Measurements from ENCODE around the gene INTU. TPM values are rescaled to one million over a fixed set of nuclear protein-coding genes. Genes with fewer than 3 reads are reported as not detected.

The INTU gene
- total and polyA plus RNA-seq, 4 donors, result 0.30 to 1.7 (median 1.1) TPM

DNA sequence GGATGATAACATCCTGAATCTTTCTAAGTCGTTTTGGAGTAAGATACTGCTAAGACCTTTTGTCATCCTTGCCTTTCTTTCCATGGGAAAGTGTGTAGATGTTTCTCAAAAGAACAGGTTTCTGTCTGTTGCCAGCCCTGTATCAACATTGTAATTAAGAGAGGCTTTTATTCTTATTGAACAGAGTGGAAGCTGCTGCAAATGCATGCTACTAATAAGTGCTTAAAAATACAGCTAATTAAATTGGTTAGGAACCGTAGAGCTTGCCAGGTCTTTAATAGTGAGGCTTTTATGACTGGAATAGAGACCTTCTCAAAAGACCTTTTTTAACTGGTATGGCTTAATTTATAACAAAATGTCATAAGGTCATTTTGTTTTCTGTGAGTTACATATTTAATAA, 34.4 kb downstream of the INTU start:
- Histone ChIP-seq H3K4me3 (ENCODE audit: low read depth in 1 of 3, low read length in 3 of 3) (no peak overlapping the region), H3K27ac (ENCODE audit: low read depth in 1 of 2, low read length in 2 of 2) (no peak overlapping the region), H3K9ac (ENCODE audit: low read depth in 1 of 2, low read length in 2 of 2) (no peak overlapping the region), H3K27me3 (ENCODE audit: control insufficient read depth in 4 of 4, insufficient read depth in 4 of 4, low read length in 3 of 4) (no peaks in the 10 kb centered on the region), H3K36me3 (ENCODE audit: control insufficient read depth in 4 of 4, insufficient read depth in 3 of 4, low read depth in 1 of 4, low read length in 3 of 4) (no peaks in the 10 kb centered on the region), H3K4me1 (ENCODE audit: control insufficient read depth in 4 of 4, insufficient read depth in 4 of 4, low read length in 3 of 4) (no peaks in the 10 kb centered on the region), H3K9me3 (ENCODE audit: control insufficient read depth in 4 of 4, low read length in 3 of 4) (no peaks in the 10 kb centered on the region)
- no peak for DNase-seq (ENCODE audit: low spot score)
- WGBS, result 79% methylated on average over 2 of the region's 2 CpGs
- TF ChIP-seq FOXA2 (IDR thresholded peaks at IDR 0.05) (no peak), HNF4A (conservative IDR thresholded peaks at IDR 0.05) (no peak), FOXA1 (IDR thresholded peaks at IDR 0.05) (no peak), ZBTB33 (IDR thresholded peaks at IDR 0.05) (no peak), HNF4G (IDR thresholded peaks at IDR 0.05) (no peak), EGR1 (IDR thresholded peaks at IDR 0.05; ENCODE audit: low read depth in 2 of 2) (no peak), REST (IDR thresholded peaks at IDR 0.05) (no peak), TAF1 (conservative IDR thresholded peaks at IDR 0.05) (no peak), CTCF (IDR thresholded peaks at IDR 0.05; ENCODE audit: low read depth, low read length, missing input control) (no peak), RAD21 (IDR thresholded peaks at IDR 0.05) (no peak), GABPA (IDR thresholded peaks at IDR 0.05 in 1 of 2, conservative IDR thresholded peaks at IDR 0.05 in 1 of 2) (no peak), ATF3 (IDR thresholded peaks at IDR 0.05) (no peak), YY1 (IDR thresholded peaks at IDR 0.05) (no peak), NR2F2 (IDR thresholded peaks at IDR 0.05) (no peak), JUND (IDR thresholded peaks at IDR 0.05) (no peak), RXRA (IDR thresholded peaks at IDR 0.05) (no peak)

DNA sequence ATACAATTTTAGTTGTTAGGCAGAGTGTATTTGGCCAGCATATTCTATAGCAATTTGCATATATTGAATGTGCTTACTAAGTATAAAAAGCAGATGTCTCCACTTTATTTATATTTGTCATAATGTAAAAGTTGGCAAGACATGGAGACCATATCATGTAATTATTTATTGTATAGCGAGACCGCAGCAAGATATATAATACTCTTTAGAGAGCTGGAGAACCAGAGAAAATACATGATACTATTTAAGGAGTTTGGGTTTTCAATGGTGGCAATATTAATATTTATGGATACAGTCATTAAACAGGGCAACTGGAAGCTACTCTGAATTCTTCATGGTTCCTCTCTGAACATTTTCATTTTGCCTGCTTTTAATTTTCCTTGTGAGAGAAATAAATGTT, 35.0 kb downstream of the INTU start:
- Histone ChIP-seq H3K27me3 (ENCODE audit: control insufficient read depth in 4 of 4, insufficient read depth in 4 of 4, low read length in 3 of 4) (no peaks in the 10 kb centered on the region), H3K27ac (ENCODE audit: low read depth in 1 of 2, low read length in 2 of 2) (no peak overlapping the region), H3K36me3 (ENCODE audit: control insufficient read depth in 4 of 4, insufficient read depth in 3 of 4, low read depth in 1 of 4, low read length in 3 of 4) (no peaks in the 10 kb centered on the region), H3K9ac (ENCODE audit: low read depth in 1 of 2, low read length in 2 of 2) (no peak overlapping the region), H3K4me3 (ENCODE audit: low read depth in 1 of 3, low read length in 3 of 3) (no peak overlapping the region), H3K9me3 (ENCODE audit: control insufficient read depth in 4 of 4, low read length in 3 of 4) (no peaks in the 10 kb centered on the region), H3K4me1 (ENCODE audit: control insufficient read depth in 4 of 4, insufficient read depth in 4 of 4, low read length in 3 of 4) (no peaks in the 10 kb centered on the region)
- WGBS, result 96% methylated on average over 2 of the region's 2 CpGs
- no peak for DNase-seq (ENCODE audit: low spot score)
- TF ChIP-seq HNF4A (conservative IDR thresholded peaks at IDR 0.05), result no peak
- TF ChIP-seq EGR1 (IDR thresholded peaks at IDR 0.05; ENCODE audit: low read depth in 2 of 2), result no peak
- TF ChIP-seq REST (IDR thresholded peaks at IDR 0.05), result no peak
- TF ChIP-seq GABPA (IDR thresholded peaks at IDR 0.05 in 1 of 2, conservative IDR thresholded peaks at IDR 0.05 in 1 of 2), result no peak
- TF ChIP-seq TAF1 (conservative IDR thresholded peaks at IDR 0.05), result no peak
- no peak for TF ChIP-seq RXRA (IDR thresholded peaks at IDR 0.05)
- no peak for TF ChIP-seq RAD21 (IDR thresholded peaks at IDR 0.05)
- no peak for TF ChIP-seq ZBTB33 (IDR thresholded peaks at IDR 0.05)
- TF ChIP-seq ATF3 (IDR thresholded peaks at IDR 0.05), result no peak
- TF ChIP-seq MAX (IDR thresholded peaks at IDR 0.05), result no peak
- no peak for TF ChIP-seq HNF4G (IDR thresholded peaks at IDR 0.05)
